Hematopoietic multipotent progenitor cell treated with erythropoietin and hydrocortisone succinate and interleukin-3 and kit ligand, for 6 days (in vitro differentiated cells): ENCODE measurements around the gene HOXA4.

Experiments used
- DNase-seq: peaks from one replicate; pipeline ENCODE4 v3.0.0-alpha.2; 2015

Gene HOXA4

DNA sequence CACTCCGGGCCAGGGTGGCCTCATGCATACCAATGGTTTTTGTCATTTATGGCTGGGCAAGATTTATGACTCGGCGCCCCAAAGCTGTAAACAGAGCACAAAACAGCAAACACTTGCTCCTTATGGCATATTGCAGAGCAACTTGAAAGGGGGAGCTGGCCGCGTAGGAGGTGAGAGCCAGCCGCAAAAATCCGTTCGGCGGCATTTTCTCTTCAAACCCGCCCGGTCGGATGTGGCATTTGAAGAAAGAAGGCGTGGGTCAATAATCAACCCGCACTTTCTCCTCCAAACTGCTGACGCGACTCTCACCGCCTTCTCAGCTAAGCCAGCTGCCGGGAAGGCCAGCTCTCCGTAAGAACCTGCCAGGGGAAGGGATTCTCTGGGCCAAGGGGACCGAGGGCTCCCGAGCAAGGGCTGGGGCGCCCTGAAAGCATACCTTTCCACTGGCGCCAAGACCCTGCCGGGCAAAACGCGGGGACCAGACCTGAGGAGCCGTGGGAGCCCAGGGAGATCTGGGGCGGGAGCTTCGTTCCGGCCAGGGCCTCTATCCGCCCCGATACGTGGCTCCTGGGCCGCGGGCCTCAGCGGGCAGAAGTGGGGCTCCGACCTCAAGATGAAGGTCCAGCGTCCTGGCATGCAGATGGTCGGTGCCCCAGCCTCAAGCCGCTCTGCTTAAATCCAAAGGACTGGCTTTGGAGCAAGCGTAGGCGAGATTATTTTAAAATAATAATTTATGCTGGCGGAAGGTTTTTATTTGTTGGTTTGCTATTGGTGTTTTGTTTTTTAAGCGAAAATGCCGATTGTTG is 15.1 kb downstream of the HOXA4 start:
- DNase-seq, result no peak

DNA sequence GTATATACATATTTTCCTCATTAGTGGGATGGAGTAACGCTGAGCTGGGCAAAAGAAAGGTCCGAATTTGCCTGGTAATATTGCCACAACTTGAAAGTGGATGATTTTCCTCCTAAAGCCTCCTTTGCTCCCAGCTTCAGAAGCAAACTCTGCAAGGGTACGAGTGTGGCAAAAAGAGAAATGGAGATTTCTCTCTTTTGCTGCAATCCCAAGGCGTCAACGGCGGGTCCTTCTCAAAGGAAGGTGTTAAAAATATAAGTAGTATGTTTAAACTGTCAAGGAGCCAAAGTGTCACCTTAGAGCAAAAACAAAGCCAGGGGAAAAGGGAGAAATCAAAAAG is 15.7 kb downstream of the HOXA4 start:
- no peak for DNase-seq

DNA sequence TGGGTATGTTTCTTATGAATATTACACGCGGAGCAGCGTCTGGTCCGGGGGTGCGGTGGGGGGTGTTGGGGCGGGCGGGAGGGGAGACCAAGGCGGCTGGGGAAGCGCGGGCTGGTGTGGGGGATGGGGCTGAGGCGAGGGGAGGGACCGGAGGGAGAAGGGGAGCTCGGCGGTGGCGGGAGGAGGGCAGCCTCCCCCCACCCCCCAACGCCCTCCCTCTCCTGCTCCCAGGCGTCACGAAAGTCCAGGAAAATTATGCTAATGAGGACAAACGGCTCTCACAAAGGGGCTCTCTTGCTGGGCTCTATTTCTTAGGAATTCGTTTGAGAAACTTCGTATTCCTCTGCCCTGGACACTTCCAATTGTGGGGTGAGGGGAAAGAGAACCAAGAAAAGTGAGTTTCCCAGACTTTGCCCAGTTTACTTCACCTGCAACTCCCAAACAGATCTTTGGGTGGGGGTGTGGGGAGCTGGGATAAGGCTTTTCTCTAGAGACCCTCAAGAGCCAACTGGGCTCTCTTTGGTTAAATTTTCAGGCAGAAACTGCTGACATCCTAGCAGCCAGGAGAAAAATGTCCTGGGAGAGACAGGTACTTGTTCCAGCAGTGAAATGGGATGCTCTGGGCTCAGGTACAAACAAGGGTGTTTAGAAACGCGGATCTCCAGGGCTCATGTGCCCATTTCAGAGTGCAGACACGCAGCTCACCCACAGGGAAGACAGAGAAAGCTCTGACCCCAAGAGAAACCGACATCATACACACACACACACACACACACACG is 16.4 kb downstream of the HOXA4 start:
- no peak for DNase-seq

- no peak for DNase-seq
Measured at GRCh38 chr7:27112955-27113949, 17.3 kb downstream of the HOXA4 start.

DNA sequence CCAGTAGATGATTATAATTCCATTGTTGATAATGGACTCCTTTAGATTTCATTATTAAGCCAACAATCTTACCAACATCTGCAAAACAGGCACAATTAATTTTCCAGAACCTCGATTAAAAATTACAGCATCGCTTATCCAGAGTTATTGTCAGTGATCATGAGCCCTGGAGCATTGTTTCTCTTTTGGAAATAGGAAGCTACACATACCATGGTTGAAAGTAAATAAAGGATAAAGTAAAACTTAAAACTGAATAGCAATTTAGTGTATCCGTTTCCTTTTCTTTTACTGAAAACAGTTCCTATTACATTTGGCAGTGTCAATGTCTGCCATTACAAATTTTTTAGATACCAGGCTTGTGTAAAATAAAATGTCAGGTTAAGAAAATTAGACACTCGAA is 18.2 kb downstream of the HOXA4 start:
- no peak for DNase-seq

DNA sequence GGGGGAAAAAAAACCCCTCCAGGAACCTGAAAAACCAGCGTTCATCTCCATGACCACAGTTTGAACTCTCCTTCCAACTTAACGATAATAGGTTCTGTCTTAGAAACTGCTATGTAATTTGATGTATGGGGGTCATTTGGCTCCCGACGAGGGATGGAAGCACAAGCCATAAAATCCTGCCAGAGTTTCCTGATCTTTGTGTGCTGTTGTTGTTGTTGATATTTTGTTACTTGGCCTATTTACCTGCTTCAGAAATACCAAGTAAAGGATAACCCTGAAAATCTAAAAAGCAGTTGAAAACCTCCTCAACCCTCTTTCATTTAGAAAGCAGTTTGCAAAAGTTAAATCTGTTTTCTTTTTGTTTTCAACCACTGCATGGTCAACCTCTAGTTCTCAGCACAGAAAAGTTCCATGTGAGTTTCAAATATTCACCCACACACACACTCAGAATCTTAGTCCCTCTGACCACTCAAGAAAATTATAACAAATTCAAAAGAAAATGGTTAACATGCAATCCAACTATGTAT is 18.7 kb downstream of the HOXA4 start:
- DNase-seq, result no peak

GRCh38 chr7:27111042-27111750 is 19.4 kb downstream of the HOXA4 start:
- no peak for DNase-seq

GRCh38 chr7:27110186-27111031 is 20.1 kb downstream of the HOXA4 start:
- DNase-seq, result no peak

DNA sequence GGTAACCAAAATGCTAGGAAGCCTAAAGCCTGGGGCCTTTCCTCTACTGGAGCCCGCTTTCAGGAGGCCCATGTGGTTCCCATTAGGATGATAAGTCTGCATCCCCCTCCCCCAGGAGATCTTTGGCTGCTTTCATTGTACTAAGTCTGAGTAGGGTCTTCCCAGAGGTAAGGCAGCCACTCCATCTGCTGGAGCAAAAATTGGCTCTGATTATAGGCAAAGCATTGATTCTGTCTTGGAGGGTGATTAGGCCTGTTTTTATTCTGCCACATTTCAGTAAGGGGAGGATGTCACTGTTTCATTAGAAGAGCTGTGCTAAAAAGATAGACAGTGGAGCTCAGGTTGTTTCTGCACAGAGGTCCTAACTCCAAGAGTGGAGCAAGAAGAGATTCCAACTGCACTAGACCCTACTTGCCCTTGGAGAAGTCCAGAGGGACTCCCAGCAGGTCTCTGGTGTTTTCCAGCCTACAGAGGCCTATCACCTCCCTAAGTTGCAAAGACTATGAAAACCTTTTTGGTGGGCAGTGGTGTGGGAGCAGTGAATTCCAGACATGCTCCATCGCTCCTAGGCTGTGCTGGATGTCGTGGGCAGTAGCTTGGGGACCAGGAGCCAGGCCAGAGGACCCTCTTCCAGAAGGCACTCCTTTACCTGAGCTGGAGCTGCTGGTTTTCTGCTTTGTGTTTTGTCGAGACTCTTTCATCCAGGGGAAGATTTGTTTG is 20.9 kb downstream of the HOXA4 start:
- DNase-seq, result no peak

DNA sequence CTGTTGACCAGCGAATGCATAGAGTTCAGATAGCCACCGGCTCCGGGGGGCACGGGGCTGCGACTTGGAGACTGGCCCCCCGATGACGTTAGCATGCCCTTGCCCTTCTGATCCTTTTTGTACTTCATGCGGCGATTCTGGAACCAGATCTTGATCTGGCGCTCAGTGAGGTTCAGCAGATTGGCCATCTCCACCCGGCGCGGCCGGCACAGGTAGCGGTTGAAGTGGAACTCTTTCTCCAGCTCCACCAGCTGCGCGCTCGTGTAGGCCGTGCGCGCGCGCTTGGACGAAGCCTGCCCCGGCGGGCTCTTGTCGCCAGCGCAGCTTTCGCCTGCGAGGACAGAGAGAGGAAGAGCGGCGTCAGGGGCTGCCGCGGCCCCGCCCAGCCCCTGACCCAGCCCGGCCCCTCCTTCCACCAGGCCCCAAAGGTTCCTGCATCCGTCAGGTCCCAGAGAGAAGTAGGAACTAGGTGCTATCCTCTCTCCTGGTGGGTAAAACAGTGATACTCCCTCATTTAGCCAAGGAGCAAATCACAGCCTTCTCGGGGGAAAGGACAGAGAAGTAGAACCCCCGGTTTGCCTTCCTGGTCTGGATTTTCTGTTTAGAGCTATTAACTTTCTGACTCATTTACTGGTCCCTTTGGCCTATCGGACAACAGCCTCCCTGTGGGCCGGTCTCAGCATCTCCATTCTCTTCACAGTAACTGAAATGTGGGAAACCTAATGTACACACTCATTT is 22.0 kb downstream of the HOXA4 start:
- no peak for DNase-seq

- DNase-seq, result no peak
Measured at GRCh38 chr7:27107391-27108381, 22.9 kb downstream of the HOXA4 start.

- no peak for DNase-seq
Measured at GRCh38 chr7:27106901-27107240, 23.7 kb downstream of the HOXA4 start.

GRCh38 chr7:27106181-27106900 is 24.2 kb downstream of the HOXA4 start:
- DNase-seq, result no peak

- no peak for DNase-seq
Measured at GRCh38 chr7:27105301-27106031, 25.1 kb downstream of the HOXA4 start.

DNA sequence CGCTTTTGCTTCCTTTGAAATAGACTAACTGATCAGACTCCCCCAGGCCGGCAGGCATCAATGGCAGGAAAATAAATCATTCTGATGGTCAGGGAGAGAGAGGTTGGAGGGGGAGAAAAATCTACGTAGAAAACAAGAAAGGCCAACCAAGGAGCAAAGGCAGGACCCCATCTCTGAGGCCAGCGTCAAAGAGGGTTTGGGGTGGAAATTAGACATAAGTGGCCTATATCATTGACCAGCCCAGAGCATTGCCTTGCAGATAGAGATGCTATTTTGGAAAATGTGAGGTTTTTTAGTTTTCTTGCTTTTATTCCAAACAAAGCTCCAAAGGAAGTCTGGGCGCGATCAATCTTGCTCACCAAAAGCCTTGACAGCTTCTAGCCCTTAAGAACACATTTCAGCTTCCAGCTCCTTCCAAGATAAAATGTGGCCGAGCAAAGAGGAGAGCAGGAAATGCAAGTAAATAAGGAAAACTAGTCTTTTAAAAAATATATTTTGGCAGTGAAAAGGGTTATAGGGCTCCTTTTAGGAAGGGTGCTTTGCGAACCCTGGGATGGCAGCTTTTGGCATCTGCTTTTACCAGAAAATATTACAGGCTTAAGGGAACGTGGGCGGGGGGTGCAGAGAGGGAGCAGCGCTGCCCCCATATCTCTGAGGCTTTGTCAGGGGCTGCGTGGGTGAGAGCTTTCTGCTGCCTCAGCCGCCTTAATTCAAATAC is 26.1 kb downstream of the HOXA4 start:
- no peak for DNase-seq

DNA sequence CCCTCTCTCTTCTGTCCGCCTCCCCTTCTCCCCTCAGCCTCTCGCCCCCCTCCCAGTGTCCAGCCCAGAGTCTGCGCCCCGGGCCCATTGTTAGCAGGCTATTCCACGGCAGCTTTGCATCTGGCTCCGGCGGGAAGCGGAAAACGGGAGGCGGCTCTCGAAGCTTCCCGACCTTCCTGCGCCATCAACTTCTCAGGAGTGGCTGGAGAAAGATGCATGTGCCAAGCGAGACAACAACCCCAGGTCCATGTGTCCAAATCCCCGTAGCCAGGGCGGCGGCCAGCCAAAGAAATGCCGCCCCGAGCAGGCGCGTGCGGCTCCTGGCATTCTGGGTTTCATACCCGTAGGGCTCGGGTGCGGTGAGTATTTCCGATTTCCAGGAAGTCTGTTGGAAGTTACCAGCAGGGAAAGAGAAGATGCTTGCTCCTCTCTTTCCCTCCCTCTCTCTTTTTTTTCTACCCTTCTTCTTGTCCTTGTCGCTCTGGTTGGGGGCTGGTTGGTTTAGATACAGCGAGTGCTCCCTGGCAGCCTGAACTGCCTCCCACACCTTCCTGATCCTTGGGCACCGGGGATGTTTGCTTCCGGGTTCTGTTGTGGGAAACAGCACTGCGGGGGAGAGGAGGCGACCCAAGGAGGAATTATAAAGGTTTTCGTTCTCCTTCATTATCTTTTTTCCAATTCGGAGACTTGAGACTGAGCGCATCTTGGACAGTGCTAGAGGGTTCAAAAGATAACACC is 26.9 kb downstream of the HOXA4 start:
- no peak for DNase-seq
